GM18502 (cell line): ENCODE data around the gene KCNQ1.
"Not testable (repeated sequence)": the region's sequence is repeated elsewhere in the genome, so short reads cannot be mapped to it uniquely, and the experiment has no call there.

Source experiments
- ATAC-seq: cut with Tn5 transposase; IDR thresholded peaks from one replicate; pipeline ENCODE4 v1.9.1; 2021; ENCODE audit warnings: mild to moderate bottlenecking; ENCODE audit not compliant: unreplicated experiment, poor library complexity

The KCNQ1 gene

GRCh38 chr11:2468363-2469235 lies 23.8 kb downstream of the KCNQ1 start:
- no peak for ATAC-seq

- no peak for ATAC-seq
Measured at GRCh38 chr11:2470495-2470894, 25.7 kb downstream of the KCNQ1 start.

- no peak for ATAC-seq
Measured at GRCh38 chr11:2471048-2471803, 26.4 kb downstream of the KCNQ1 start.

- ATAC-seq, result no peak
Measured at GRCh38 chr11:2471804-2472096, 26.9 kb downstream of the KCNQ1 start.

GRCh38 chr11:2472428-2473186 lies 27.8 kb downstream of the KCNQ1 start:
- no peak for ATAC-seq

GRCh38 chr11:2473361-2474058 lies 28.7 kb downstream of the KCNQ1 start:
- ATAC-seq, result no peak

- ATAC-seq, result no peak
Measured at GRCh38 chr11:2474059-2474901, 29.5 kb downstream of the KCNQ1 start.

GRCh38 chr11:2475136-2475918 lies 30.5 kb downstream of the KCNQ1 start:
- ATAC-seq, result no peak

- no peak for ATAC-seq
Measured at GRCh38 chr11:2477254-2477653, 32.4 kb downstream of the KCNQ1 start.

GRCh38 chr11:2477936-2478335 lies 33.1 kb downstream of the KCNQ1 start:
- no peak for ATAC-seq

- ATAC-seq, result not testable (repeated sequence)
Measured at GRCh38 chr11:2480067-2480873, 35.5 kb downstream of the KCNQ1 start.

GRCh38 chr11:2480874-2481220 lies 36.0 kb downstream of the KCNQ1 start:
- no peak for ATAC-seq

- no peak for ATAC-seq
Measured at GRCh38 chr11:2481253-2481652, 36.4 kb downstream of the KCNQ1 start.

GRCh38 chr11:2482204-2482603 lies 37.4 kb downstream of the KCNQ1 start:
- ATAC-seq, result no peak

- no peak for ATAC-seq
Measured at GRCh38 chr11:2482745-2483144, 37.9 kb downstream of the KCNQ1 start.

GRCh38 chr11:2483426-2483825 lies 38.6 kb downstream of the KCNQ1 start:
- ATAC-seq, result no peak

GRCh38 chr11:2484576-2485125 lies 39.8 kb downstream of the KCNQ1 start:
- no peak for ATAC-seq

- no peak for ATAC-seq
Measured at GRCh38 chr11:2488004-2488403, 43.2 kb downstream of the KCNQ1 start.
